Colonic mucosa (tissue), 4 donors: ENCODE data around the gene THSD4. TPM values are rescaled to one million over a fixed set of nuclear protein-coding genes. Genes with fewer than 3 reads are reported as not detected.
"Not testable (repeated sequence)": the region's sequence is repeated elsewhere in the genome, so short reads cannot be mapped to it uniquely, and the experiment has no call there.

Experiments
- DNase-seq: peaks from one replicate; pipeline ENCODE4 v3.0.0-alpha.2; 2020
- H3K27ac ChIP-seq: fragments of 200-600 bp; one replicate; pipeline ENCODE4 v1.8.0; 2021
- H3K27me3 ChIP-seq: fragments of 200-600 bp; one replicate; pipeline ENCODE4 v1.8.0; 2021
- H3K36me3 ChIP-seq: fragments of 200-600 bp; one replicate; pipeline ENCODE4 v1.8.0; 2021
- H3K4me1 ChIP-seq: fragments of 200-600 bp; one replicate; pipeline ENCODE4 v1.8.0; 2021; ENCODE audit warnings: mild to moderate bottlenecking
- H3K4me3 ChIP-seq: fragments of 200-600 bp; one replicate; pipeline ENCODE4 v1.8.0; 2021
- H3K9ac ChIP-seq, 2 donors: one replicate each; pipeline ENCODE4 v1.7.0; 2013; ENCODE audit warnings: control low read depth in 2 of 2, low read depth in 2 of 2, low read length in 2 of 2
- H3K9me3 ChIP-seq: fragments of 200-600 bp; one replicate; pipeline ENCODE4 v1.8.0; 2021
- intact Hi-C: fragments of 100-400 bp; cut with DNase I; formaldehyde crosslinking; loops from one replicate; pipeline ENCODE4 v1.14.1; 2022
- total RNA-seq, 2 donors: library from RNA; stranded (reverse); fragmentation: NEBNext Ultra II Directional in 1 of 2; extraction: Animal tissue kit (Norgen Biotek cat#: 25700) in 1 of 2; gene quantifications; one replicate each; pipeline ENCODE4 v1.2.1, GENCODE V29; 2021
- TF ChIP-seq, protein P1 (sequence below): fragments of 200-600 bp; IDR thresholded peaks from one replicate; pipeline ENCODE4 v1.8.0; 2022; ENCODE audit warnings: antibody characterized with exemption, mild to moderate bottlenecking
- donor health status: healthy.
- donor health status: DM: no; HTN: no; CAD: no.
- donor health status: DM: no; HTN: no; CAD: no.

THSD4 gene
- total RNA-seq, 2 donors from 2014 or later = 18.8 to 23.5 TPM

- H3K27me3 ChIP-seq = no peaks in the 10 kb centered on the region
- no peak overlapping the region for H3K4me3 ChIP-seq
- intact Hi-C loops = no loop called here
- no peaks in the 10 kb centered on the region for H3K4me1 ChIP-seq
- no peaks in the 10 kb centered on the region for H3K36me3 ChIP-seq
- no peak overlapping the region for H3K27ac ChIP-seq
- H3K9ac ChIP-seq = no peak overlapping the region
- no peak for DNase-seq
- H3K9me3 ChIP-seq = no peaks in the 10 kb centered on the region
- TF ChIP-seq, protein P1, sequence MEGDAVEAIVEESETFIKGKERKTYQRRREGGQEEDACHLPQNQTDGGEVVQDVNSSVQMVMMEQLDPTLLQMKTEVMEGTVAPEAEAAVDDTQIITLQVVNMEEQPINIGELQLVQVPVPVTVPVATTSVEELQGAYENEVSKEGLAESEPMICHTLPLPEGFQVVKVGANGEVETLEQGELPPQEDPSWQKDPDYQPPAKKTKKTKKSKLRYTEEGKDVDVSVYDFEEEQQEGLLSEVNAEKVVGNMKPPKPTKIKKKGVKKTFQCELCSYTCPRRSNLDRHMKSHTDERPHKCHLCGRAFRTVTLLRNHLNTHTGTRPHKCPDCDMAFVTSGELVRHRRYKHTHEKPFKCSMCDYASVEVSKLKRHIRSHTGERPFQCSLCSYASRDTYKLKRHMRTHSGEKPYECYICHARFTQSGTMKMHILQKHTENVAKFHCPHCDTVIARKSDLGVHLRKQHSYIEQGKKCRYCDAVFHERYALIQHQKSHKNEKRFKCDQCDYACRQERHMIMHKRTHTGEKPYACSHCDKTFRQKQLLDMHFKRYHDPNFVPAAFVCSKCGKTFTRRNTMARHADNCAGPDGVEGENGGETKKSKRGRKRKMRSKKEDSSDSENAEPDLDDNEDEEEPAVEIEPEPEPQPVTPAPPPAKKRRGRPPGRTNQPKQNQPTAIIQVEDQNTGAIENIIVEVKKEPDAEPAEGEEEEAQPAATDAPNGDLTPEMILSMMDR = no peak
Measured at GRCh38 chr15:71261909-71262308, 146.6 kb downstream of the THSD4 start.

DNA sequence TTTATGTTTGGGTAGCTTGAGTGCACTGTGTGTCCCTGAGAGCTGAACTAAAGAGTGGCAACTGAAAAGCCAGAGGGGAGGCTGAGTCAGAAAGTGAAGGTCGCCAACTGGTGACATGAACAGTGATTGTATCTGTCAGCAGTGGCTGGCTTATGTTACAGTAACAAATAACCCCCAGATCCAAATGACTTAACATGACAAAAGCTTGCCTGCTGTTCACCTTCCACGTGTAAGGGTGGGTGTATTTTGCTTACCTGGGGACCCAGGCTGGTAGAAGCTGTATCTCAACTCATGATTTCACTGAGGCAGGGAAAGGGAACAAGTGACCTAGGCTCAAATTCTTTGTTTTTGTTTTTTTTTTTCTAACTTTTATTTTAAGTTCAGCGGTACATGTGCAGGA lies 147.3 kb downstream of the THSD4 start:
- H3K27me3 ChIP-seq = no peaks in the 10 kb centered on the region
- no peak for DNase-seq
- H3K4me1 ChIP-seq = no peaks in the 10 kb centered on the region
- H3K4me3 ChIP-seq = no peak overlapping the region
- intact Hi-C loops = no loop called here
- H3K36me3 ChIP-seq = no peaks in the 10 kb centered on the region
- H3K9ac ChIP-seq = no peak overlapping the region
- TF ChIP-seq, protein P1 = no peak
- no peak overlapping the region for H3K27ac ChIP-seq
- no peaks in the 10 kb centered on the region for H3K9me3 ChIP-seq

GRCh38 chr15:71265606-71266005 lies 150.3 kb downstream of the THSD4 start:
- intact Hi-C loops = not testable (repeated sequence)

GRCh38 chr15:71271327-71271726 lies 156.1 kb downstream of the THSD4 start:
- H3K27me3 ChIP-seq = no peaks in the 10 kb centered on the region
- H3K36me3 ChIP-seq = no peaks in the 10 kb centered on the region
- no peak overlapping the region for H3K4me3 ChIP-seq
- intact Hi-C loops = no loop called here
- no peaks in the 10 kb centered on the region for H3K9me3 ChIP-seq
- H3K9ac ChIP-seq = no peak overlapping the region
- no peaks in the 10 kb centered on the region for H3K4me1 ChIP-seq
- DNase-seq = no peak
- TF ChIP-seq, protein P1 = no peak
- no peak overlapping the region for H3K27ac ChIP-seq

More at GRCh38 chr15:71265606-71266005, 150.3 kb downstream of the THSD4 start:
- not testable (repeated sequence) for H3K27ac ChIP-seq, DNase-seq, H3K4me1 ChIP-seq, H3K4me3 ChIP-seq, H3K9me3 ChIP-seq, H3K27me3 ChIP-seq, H3K36me3 ChIP-seq, H3K9ac ChIP-seq

DNA sequence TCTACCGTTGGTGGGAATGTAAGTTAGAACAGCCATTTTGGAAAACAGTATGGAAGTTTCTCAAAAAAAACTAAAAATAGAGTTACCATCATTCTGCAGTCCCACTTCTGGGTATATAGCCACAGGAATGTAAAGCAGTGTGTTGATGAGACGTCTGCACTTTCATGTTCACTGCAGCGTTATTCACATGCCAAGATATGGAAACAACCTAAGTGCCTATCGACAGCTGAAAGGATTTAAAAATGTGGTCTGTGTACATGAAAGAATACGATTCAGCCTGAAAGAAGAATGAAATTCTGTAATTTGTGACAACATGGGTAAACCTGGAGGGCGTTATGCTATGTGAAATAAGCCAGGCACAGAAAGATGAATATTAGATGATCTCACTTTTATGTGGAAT lies 157.7 kb downstream of the THSD4 start:
- intact Hi-C loops = no loop called here
- no peaks in the 10 kb centered on the region for H3K4me1 ChIP-seq
- no peak for DNase-seq
- no peaks in the 10 kb centered on the region for H3K36me3 ChIP-seq
- H3K9ac ChIP-seq = no peak overlapping the region
- H3K9me3 ChIP-seq = no peaks in the 10 kb centered on the region
- TF ChIP-seq, protein P1 = no peak
- H3K4me3 ChIP-seq = no peak overlapping the region
- no peak overlapping the region for H3K27ac ChIP-seq
- H3K27me3 ChIP-seq = no peaks in the 10 kb centered on the region

GRCh38 chr15:71273731-71274447 lies 158.6 kb downstream of the THSD4 start:
- H3K27me3 ChIP-seq = no peaks in the 10 kb centered on the region
- no peak overlapping the region for H3K27ac ChIP-seq
- H3K4me1 ChIP-seq = peaks cover 4% of the 10 kb centered on the region
- no peaks in the 10 kb centered on the region for H3K36me3 ChIP-seq
- no peaks in the 10 kb centered on the region for H3K9me3 ChIP-seq
- TF ChIP-seq, protein P1 = no peak
- no peak overlapping the region for H3K9ac ChIP-seq
- intact Hi-C loops = no loop called here
- H3K4me3 ChIP-seq = no peak overlapping the region
- DNase-seq = no peak
